A673 (cell line): Measurements from ENCODE around the gene CDR2L. TPM values are rescaled to one million over a fixed set of nuclear protein-coding genes. Genes with fewer than 3 reads are reported as not detected.
A peak's percentile ranks its signal among the peaks of the same experiment; 100 is the strongest.

Experiments used
- BruUV-seq: library from RNA; stranded (reverse); fragments of 400-500 nt; replicated peaks from 2 replicates; lab custom pipeline; 2021; lab: Mats Ljungman, UMichigan
- CTCF ChIA-PET: fragments of 300-600 bp; sonication (Branson Sonifier 250); formaldehyde crosslinking; loops from one replicate; lab custom pipeline; 2022; ENCODE audit warnings: antibody characterized with exemption; lab: Charles Lee
- POLR2A ChIA-PET: fragments of 300-600 bp; sonication (Branson Sonifier 250); formaldehyde crosslinking; loops from one replicate; lab custom pipeline; 2022; ENCODE audit warnings: antibody characterized with exemption; ENCODE audit not compliant: low non-redundant PET; lab: Charles Lee
- DNase-seq: peaks from one replicate; pipeline ENCODE4 v3.0.0-alpha.2; 2015; ENCODE audit warnings: low spot score
- H3K27ac ChIP-seq: fragments of 200-600 bp; sonication (generic); 2 replicates; pipeline ENCODE4 v1.5.1; 2016; ENCODE audit warnings: mixed run types, low read depth, mild to moderate bottlenecking, mixed read lengths, antibody characterized with exemption, low read length; ENCODE audit not compliant: poor library complexity, severe bottlenecking
- H3K27me3 ChIP-seq: fragments of 200-600 bp; sonication (generic); replicated peaks from 2 replicates; pipeline ENCODE4 v1.6.1; 2017; ENCODE audit warnings: mixed run types, low read depth, mild to moderate bottlenecking, mixed read lengths, antibody characterized with exemption, low read length; ENCODE audit not compliant: insufficient read depth, poor library complexity
- H3K36me3 ChIP-seq: fragments of 200-600 bp; sonication (generic); 2 replicates; pipeline ENCODE4 v1.6.1; 2016; ENCODE audit warnings: mixed run types, mild to moderate bottlenecking, mixed read lengths, antibody characterized with exemption, low read length; ENCODE audit not compliant: insufficient read depth, poor library complexity, severe bottlenecking
- H3K4me1 ChIP-seq: fragments of 200-600 bp; sonication (generic); 2 replicates; pipeline ENCODE4 v1.6.1; 2017; ENCODE audit warnings: mixed run types, mild to moderate bottlenecking, mixed read lengths, antibody characterized with exemption, low read length; ENCODE audit not compliant: insufficient read depth, poor library complexity, severe bottlenecking
- H3K4me3 ChIP-seq: fragments of 200-600 bp; sonication (generic); 2 replicates; pipeline ENCODE4 v1.5.1; 2016; ENCODE audit warnings: low read depth, mixed run types, mild to moderate bottlenecking, mixed read lengths, low read length; ENCODE audit not compliant: poor library complexity, severe bottlenecking
- H3K9me3 ChIP-seq: fragments of 200-600 bp; sonication (generic); 2 replicates; pipeline ENCODE4 v1.6.1; 2016; ENCODE audit warnings: mixed run types, low read depth, mild to moderate bottlenecking, mixed read lengths, antibody characterized with exemption, low read length; ENCODE audit not compliant: poor library complexity, severe bottlenecking
- CTCF ChIP-seq: fragments of 300-800, 200-600 bp; sonication (generic); conservative IDR thresholded peaks from 2 replicates; pipeline ENCODE4 v1.5.1; 2017; ENCODE audit warnings: low read depth, mild to moderate bottlenecking, antibody characterized with exemption, low read length, moderate library complexity, mixed read lengths
- EZH2 ChIP-seq: fragments of 200-600 bp; sonication (generic); IDR thresholded peaks from 2 replicates; pipeline ENCODE4 v1.6.1; 2017; ENCODE audit warnings: borderline replicate concordance, low read depth, mild to moderate bottlenecking, mixed read lengths, antibody characterized with exemption, low read length; ENCODE audit not compliant: poor library complexity, severe bottlenecking
- intact Hi-C: fragments of 100-400 bp; cut with micrococcal nuclease; formaldehyde crosslinking; loops from one replicate; pipeline ENCODE4 v1.10.0; 2022; ENCODE audit not compliant: unreplicated experiment
- total RNA-seq: library from RNA; stranded (reverse); gene quantifications from 2 replicates; pipeline ENCODE4 v1.2.3, GENCODE V29; 2021

The CDR2L gene
- total RNA-seq, 1 experiment from 2014 or later, result 5.8 TPM

GRCh38 chr17:75012096-75012345, 24.6 kb downstream of the CDR2L start:
- no peak for DNase-seq
- TSS peak; percentile 92 for BruUV-seq
- intact Hi-C loops, result loop anchor here (2.0 kb wide), 2 partner anchors 21 to 25 kb away; partner anchors contain the start of gene CDR2L
- Histone ChIP-seq H3K27me3 (no peaks in the 10 kb centered on the region), H3K9me3 (no peaks in the 10 kb centered on the region), H3K27ac (peak overlapping the region; percentile 66), H3K36me3 (no peaks in the 10 kb centered on the region), H3K4me3 (peak overlapping the region; percentile 63), H3K4me1 (peaks cover 18% of the 10 kb centered on the region)
- CTCF ChIA-PET, result interaction anchor here (0.7 to 3.6 kb wide), 5 partner anchors 23 to 102 kb away, joined by 3 to 24 read pairs (median 5); partner anchors contain the start of gene CDR2L
- TF ChIP-seq CTCF (no peak), EZH2 (no peak)
- POLR2A ChIA-PET, result interaction anchor here (0.6 kb wide), 1 partner anchor 39 kb away, joined by 13 read pairs; no protein-coding TSS in a partner anchor

- Histone ChIP-seq H3K27ac (peak within 1 kb of the TSS; percentile 66), H3K4me1 (peaks cover 18% of the 10 kb centered on the region), H3K36me3 (no peaks in the 10 kb centered on the region), H3K9me3 (no peaks in the 10 kb centered on the region), H3K27me3 (no peaks in the 10 kb centered on the region), H3K4me3 (peak within 1 kb of the TSS; percentile 63)
- ChIA-PET POLR2A (interaction anchor here (0.5 to 0.6 kb wide), 2 partner anchors 33 to 39 kb away, joined by 3 to 13 read pairs; no protein-coding TSS in a partner anchor), CTCF (interaction anchor here (0.6 to 3.6 kb wide), 7 partner anchors 14 to 101 kb away, joined by 3 to 24 read pairs (median 5); partner anchors contain the start of gene CDR2L)
- TF ChIP-seq EZH2 (no peak), CTCF (peak; percentile 57)
- peak; percentile 94 for DNase-seq
- intact Hi-C loops, result loop anchor here (2.0 kb wide), 2 partner anchors 20 to 26 kb away; partner anchors contain the start of gene CDR2L
- no TSS peak for BruUV-seq
These were observed 25.1 kb downstream of the CDR2L start, which contains the start of gene MRPL58 for GRCh38 chr17:75012346-75013091. TSS of gene MRPL58 (plus strand) at chr17:75012670. CDS start at chr17:75012687, 17 bp downstream.

- no peak for DNase-seq
- no peaks in the 10 kb centered on the region for H3K27me3 ChIP-seq
- H3K27ac ChIP-seq, result peak overlapping the region; percentile 66
- peak overlapping the region; percentile 63 for H3K4me3 ChIP-seq
- no peaks in the 10 kb centered on the region for H3K9me3 ChIP-seq
- H3K36me3 ChIP-seq, result no peaks in the 10 kb centered on the region
- TF ChIP-seq CTCF (no peak), EZH2 (no peak)
- POLR2A ChIA-PET, result interaction anchor here (0.5 kb wide), 1 partner anchor 33 kb away, joined by 3 read pairs; no protein-coding TSS in a partner anchor
- H3K4me1 ChIP-seq, result peaks cover 18% of the 10 kb centered on the region
- intact Hi-C loops, result loop anchor here (2.0 kb wide), 2 partner anchors 20 to 26 kb away; partner anchors contain the start of gene CDR2L
- no TSS peak for BruUV-seq
- CTCF ChIA-PET, result interaction anchor here (0.6 to 3.6 kb wide), 4 partner anchors 14 to 52 kb away, joined by 5 to 24 read pairs (median 10); partner anchors contain the start of gene CDR2L
These were observed 25.7 kb downstream of the CDR2L start for GRCh38 chr17:75013092-75013559.
